Omental fat pad (tissue), 4 donors: Measurements from ENCODE around the gene NQO1. TPM values are rescaled to one million over a fixed set of nuclear protein-coding genes. Genes with fewer than 3 reads are reported as not detected.
"Not testable (repeated sequence)": the region's sequence is repeated elsewhere in the genome, so short reads cannot be mapped to it uniquely, and the experiment has no call there.

Experiments
- ATAC-seq: fragments of 150-250 bp; one replicate; pipeline ENCODE4 v1.9.1; 2016; ENCODE audit warnings: mild to moderate bottlenecking, moderate library complexity; ENCODE audit not compliant: low FRiP score
- DNase-seq: peaks from one replicate; pipeline ENCODE4 v3.0.0-alpha.2; 2019; ENCODE audit warnings: low spot score
- total RNA-seq, 4 donors: library from RNA; depleted of rRNA; stranded (reverse); fragments of >200 nt; gene quantifications; one replicate each; pipeline ENCODE4 v1.1.0, GENCODE V29; 2016
- TF ChIP-seq, protein P1 (sequence below), 3 donors: fragments of 450-650 bp; IDR thresholded peaks; one replicate each; pipeline ENCODE4 v1.5.1; 2016 to 2017; ENCODE audit warnings: antibody characterized with exemption in 3 of 3, mild to moderate bottlenecking in 3 of 3, moderate library complexity in 2 of 3

NQO1 gene
- total RNA-seq, 4 donors from 2014 or later, result 150 to 377 (median 226) TPM

GRCh38 chr16:69767459-69768229, 41.3 kb upstream of the NQO1 start:
- TF ChIP-seq, protein P1, sequence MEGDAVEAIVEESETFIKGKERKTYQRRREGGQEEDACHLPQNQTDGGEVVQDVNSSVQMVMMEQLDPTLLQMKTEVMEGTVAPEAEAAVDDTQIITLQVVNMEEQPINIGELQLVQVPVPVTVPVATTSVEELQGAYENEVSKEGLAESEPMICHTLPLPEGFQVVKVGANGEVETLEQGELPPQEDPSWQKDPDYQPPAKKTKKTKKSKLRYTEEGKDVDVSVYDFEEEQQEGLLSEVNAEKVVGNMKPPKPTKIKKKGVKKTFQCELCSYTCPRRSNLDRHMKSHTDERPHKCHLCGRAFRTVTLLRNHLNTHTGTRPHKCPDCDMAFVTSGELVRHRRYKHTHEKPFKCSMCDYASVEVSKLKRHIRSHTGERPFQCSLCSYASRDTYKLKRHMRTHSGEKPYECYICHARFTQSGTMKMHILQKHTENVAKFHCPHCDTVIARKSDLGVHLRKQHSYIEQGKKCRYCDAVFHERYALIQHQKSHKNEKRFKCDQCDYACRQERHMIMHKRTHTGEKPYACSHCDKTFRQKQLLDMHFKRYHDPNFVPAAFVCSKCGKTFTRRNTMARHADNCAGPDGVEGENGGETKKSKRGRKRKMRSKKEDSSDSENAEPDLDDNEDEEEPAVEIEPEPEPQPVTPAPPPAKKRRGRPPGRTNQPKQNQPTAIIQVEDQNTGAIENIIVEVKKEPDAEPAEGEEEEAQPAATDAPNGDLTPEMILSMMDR (IDR thresholded peaks at IDR 0.05), result no peak
- ATAC-seq (no peak), DNase-seq (no peak)

DNA sequence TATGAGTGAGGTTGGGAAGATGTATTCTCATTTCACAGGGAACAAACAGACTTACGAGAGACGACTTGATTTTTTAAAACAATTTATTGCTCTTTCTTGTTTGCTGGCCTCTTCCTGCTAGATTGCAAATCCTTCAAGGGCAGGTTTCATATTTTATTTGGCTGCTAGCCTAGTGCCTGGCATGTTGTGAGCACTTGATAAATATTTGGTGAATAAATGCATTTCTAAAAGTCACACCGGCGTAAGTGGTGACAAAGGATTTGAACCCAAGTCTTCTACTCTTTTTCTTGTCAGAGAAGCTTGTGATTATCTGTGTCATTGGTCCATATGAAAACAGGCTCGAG, 37.2 kb upstream of the NQO1 start:
- DNase-seq, result no peak
- TF ChIP-seq, protein P1 (IDR thresholded peaks at IDR 0.05), result no peak
- no peak for ATAC-seq

GRCh38 chr16:69762814-69763598, 36.6 kb upstream of the NQO1 start:
- DNase-seq, result no peak
- TF ChIP-seq, protein P1 (IDR thresholded peaks at IDR 0.05), result no peak
- ATAC-seq, result peak; percentile 60

GRCh38 chr16:69761983-69762813, 35.8 kb upstream of the NQO1 start, which contains the start of gene WWP2:
WWP2 (plus strand) TSS chr16:69762332; CDS start chr16:69787011, 24,679 bp downstream.
- ATAC-seq, result peak; percentile 87
- peak; percentile 32 for DNase-seq
- TF ChIP-seq, protein P1 (IDR thresholded peaks at IDR 0.05), result no peak

DNA sequence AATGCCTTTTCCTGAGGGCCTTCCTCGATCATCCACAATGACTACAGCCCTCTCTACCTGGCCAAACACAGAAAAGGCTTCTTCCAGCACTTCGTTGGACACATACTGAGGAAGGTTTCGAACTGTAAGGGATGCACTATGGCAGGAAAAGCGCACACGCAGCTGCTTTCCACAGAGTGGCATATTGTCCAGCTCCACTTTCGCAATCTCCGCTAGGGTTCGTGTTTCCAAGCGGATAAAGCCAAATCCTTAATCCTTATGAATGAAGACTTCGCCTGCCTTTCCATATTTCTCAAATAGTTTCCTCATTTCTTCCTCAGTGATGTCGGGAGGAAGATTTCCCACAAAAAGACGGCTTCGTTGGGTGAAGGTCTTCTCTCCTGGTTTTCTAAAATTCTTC, 31.0 kb upstream of the NQO1 start:
- not testable (repeated sequence) for ATAC-seq, DNase-seq

DNA sequence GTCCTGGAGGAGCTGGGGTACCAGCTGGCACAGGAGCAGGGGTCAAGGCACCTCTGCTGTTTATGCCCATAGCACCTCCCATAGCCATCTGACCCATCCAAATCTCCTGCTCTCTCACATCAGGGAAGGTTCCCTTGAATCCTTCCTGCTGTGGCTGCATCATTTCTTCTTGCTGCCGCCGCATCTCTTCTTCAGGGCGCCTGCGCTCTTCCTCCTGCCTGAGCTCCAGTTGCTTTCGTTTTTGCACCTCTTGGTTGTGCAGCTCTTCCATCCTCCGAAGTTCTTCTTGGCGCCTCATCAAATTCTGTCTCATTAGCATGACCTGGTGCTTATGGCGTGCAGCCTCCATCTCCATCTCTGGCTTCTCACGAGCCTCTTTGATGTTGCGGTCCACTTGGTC, 30.3 kb upstream of the NQO1 start:
- TF ChIP-seq, protein P1 (IDR thresholded peaks at IDR 0.05), result no peak
- ATAC-seq, result no peak
- no peak for DNase-seq
